GM12878 (cell line): ENCODE data around the gene EFHC1. TPM values are rescaled to one million over a fixed set of nuclear protein-coding genes. Genes with fewer than 3 reads are reported as not detected.

ENCODE experiments used
- DPF2 ChIP-seq: fragments of 450-650 bp; IDR thresholded peaks from 2 replicates; pipeline ENCODE4 v1.6.1; 2017; ENCODE audit warnings: mild to moderate bottlenecking
- FOXK2 ChIP-seq: fragments of 450-650 bp; IDR thresholded peaks from 2 replicates; pipeline ENCODE4 v1.6.1; 2017; ENCODE audit warnings: mild to moderate bottlenecking, moderate library complexity
- MTA2 ChIP-seq: fragments of 450-650 bp; IDR thresholded peaks from 2 replicates; pipeline ENCODE4 v1.6.1; 2016; ENCODE audit warnings: low read depth, mild to moderate bottlenecking, moderate library complexity
- NR2F1 ChIP-seq: fragments of 450-650 bp; conservative IDR thresholded peaks from 2 replicates; pipeline ENCODE4 v1.6.1; 2017; ENCODE audit warnings: mild to moderate bottlenecking
- SMAD5 ChIP-seq: IDR thresholded peaks from 2 replicates; pipeline ENCODE4 v1.6.1; 2016; ENCODE audit warnings: antibody characterized with exemption, low read depth
- SPI1 ChIP-seq: IDR thresholded peaks from 2 replicates; pipeline ENCODE4 v1.6.1; 2011; ENCODE audit warnings: low read depth, mild to moderate bottlenecking, low read length, moderate library complexity, borderline replicate concordance; ENCODE audit not compliant: insufficient read depth
- TBL1XR1 ChIP-seq: IDR thresholded peaks from 2 replicates; pipeline ENCODE4 v1.6.1; 2012; ENCODE audit warnings: low read depth, low read length, improper control_type of control experiment
- polyA plus RNA-seq, 11 experiments: library from polyadenylated mRNA; depleted of rRNA in 4 of 11; unstranded in 6 of 11; stranded (reverse) in 5 of 11; fragments of >200 nt; fragmentation: Nextera tagmentation in 4 of 11; fragmentation: Illumina TruSeq in 1 of 11; extraction: Ambion mirVana in 4 of 11; extraction: Trizol in 1 of 11; gene quantifications; 1 replicate in 1 of 11; 2 replicates in 10 of 11; pipeline versions ENCODE4 v1.2.1 to v1.2.3, GENCODE V29; 2011 to 2016; ENCODE audit warnings: inconsistent platforms in 2 of 11, missing spikeins in 2 of 11, low read depth in 1 of 11
- total RNA-seq, 4 experiments: library from RNA; depleted of rRNA in 3 of 4; stranded (reverse); fragments of >200 nt in 3 of 4; fragmentation: Illumina TruSeq in 1 of 4; extraction: Trizol in 1 of 4; gene quantifications; 2 replicates each; pipeline versions ENCODE4 v1.2.1 to v1.2.3, GENCODE V29; 2013 to 2021
- TF ChIP-seq, protein P1 (sequence below): fragments of 450-650 bp; IDR thresholded peaks from 2 replicates; pipeline ENCODE4 v1.6.1; 2016; ENCODE audit warnings: mild to moderate bottlenecking, moderate library complexity, borderline replicate concordance
- TF ChIP-seq, protein P2 (sequence below): fragments of 450-650 bp; IDR thresholded peaks from 2 replicates; pipeline ENCODE4 v1.6.1; 2017; ENCODE audit warnings: low read depth, mild to moderate bottlenecking, moderate library complexity

Gene EFHC1
- total and polyA plus RNA-seq, 10 of the 15 experiments (the other 5 are each of a cell fraction or from before 2014, with no cell fraction given), result 5.5 to 14.5 (median 8.8) TPM

DNA sequence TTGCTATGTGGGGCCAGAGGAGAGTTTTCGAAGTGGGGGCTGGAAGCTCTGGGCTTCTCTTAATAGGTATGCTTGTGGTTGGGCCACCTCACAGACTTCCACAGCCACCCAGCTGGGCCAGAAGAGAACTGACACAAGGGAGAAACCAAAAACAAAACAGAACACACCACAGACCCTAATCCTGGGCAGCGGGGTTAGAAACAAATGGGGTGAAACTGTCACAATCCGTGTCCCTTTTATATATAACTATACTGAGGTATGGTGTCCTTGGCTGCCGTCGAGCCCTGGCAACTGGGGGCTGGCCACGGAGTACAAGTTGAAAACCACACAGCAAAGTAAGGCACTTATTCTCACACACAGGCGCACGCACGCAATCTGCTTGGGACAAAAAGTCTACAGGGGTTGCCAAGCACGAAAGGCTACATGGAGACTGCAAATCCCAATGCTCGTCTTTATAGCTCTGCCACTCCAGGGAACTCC lies 78.4 kb downstream of the EFHC1 start (continued):
- TF ChIP-seq SPI1 (peak; percentile 55; the same call in 1 of the 2 replicates), TBL1XR1 (peak; percentile 67; the same call in 1 of the 2 replicates), SMAD5 (no peak), DPF2 (no peak), MTA2 (peak; percentile 42; the same call in 1 of the 2 replicates), FOXK2 (no peak), NR2F1 (0 out of 2 replicates have a peak, but pooled peaks have one; percentile 13)
- TF ChIP-seq, protein P1, sequence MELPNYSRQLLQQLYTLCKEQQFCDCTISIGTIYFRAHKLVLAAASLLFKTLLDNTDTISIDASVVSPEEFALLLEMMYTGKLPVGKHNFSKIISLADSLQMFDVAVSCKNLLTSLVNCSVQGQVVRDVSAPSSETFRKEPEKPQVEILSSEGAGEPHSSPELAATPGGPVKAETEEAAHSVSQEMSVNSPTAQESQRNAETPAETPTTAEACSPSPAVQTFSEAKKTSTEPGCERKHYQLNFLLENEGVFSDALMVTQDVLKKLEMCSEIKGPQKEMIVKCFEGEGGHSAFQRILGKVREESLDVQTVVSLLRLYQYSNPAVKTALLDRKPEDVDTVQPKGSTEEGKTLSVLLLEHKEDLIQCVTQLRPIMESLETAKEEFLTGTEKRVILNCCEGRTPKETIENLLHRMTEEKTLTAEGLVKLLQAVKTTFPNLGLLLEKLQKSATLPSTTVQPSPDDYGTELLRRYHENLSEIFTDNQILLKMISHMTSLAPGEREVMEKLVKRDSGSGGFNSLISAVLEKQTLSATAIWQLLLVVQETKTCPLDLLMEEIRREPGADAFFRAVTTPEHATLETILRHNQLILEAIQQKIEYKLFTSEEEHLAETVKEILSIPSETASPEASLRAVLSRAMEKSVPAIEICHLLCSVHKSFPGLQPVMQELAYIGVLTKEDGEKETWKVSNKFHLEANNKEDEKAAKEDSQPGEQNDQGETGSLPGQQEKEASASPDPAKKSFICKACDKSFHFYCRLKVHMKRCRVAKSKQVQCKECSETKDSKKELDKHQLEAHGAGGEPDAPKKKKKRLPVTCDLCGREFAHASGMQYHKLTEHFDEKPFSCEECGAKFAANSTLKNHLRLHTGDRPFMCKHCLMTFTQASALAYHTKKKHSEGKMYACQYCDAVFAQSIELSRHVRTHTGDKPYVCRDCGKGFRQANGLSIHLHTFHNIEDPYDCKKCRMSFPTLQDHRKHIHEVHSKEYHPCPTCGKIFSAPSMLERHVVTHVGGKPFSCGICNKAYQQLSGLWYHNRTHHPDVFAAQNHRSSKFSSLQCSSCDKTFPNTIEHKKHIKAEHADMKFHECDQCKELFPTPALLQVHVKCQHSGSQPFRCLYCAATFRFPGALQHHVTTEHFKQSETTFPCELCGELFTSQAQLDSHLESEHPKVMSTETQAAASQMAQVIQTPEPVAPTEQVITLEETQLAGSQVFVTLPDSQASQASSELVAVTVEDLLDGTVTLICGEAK, result no peak
- TF ChIP-seq, protein P2, sequence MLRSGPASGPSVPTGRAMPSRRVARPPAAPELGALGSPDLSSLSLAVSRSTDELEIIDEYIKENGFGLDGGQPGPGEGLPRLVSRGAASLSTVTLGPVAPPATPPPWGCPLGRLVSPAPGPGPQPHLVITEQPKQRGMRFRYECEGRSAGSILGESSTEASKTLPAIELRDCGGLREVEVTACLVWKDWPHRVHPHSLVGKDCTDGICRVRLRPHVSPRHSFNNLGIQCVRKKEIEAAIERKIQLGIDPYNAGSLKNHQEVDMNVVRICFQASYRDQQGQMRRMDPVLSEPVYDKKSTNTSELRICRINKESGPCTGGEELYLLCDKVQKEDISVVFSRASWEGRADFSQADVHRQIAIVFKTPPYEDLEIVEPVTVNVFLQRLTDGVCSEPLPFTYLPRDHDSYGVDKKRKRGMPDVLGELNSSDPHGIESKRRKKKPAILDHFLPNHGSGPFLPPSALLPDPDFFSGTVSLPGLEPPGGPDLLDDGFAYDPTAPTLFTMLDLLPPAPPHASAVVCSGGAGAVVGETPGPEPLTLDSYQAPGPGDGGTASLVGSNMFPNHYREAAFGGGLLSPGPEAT, result peak; percentile 15; the same call in 1 of the 2 replicates
